H1 (cell line): ENCODE data around the gene YARS2. TPM values are rescaled to one million over a fixed set of nuclear protein-coding genes. Genes with fewer than 3 reads are reported as not detected.

Experiments used
- CTCF ChIA-PET: fragments of 300-600 bp; sonication (Branson Sonifier 250); formaldehyde crosslinking; loops from one replicate; lab custom pipeline; 2021; ENCODE audit not compliant: partially characterized antibody; lab: Charles Lee
- POLR2A ChIA-PET: fragments of 300-600 bp; sonication (Branson Sonifier 250); formaldehyde crosslinking; loops from one replicate; lab custom pipeline; 2021; ENCODE audit warnings: inconsistent platforms; ENCODE audit not compliant: partially characterized antibody; lab: Charles Lee
- DNase-seq, 2 experiments: peaks; one replicate each; pipeline versions ENCODE4 v3.0.0 to v3.0.0-alpha.2; 2010 to 2022; ENCODE audit warnings: low spot score in 2 of 2, low read depth in 1 of 2, mixed read lengths in 1 of 2
- FAIRE-seq: peaks from 2 replicates; lab custom pipeline; 2011; peaks lifted over from hg19 to GRCh38; lab: Jason Lieb, UNC
- H2AFZ ChIP-seq: 2 replicates; pipeline ENCODE4 v1.8.1; 2012; ENCODE audit warnings: low read length, inconsistent platforms
- H2AK5ac ChIP-seq: 2 replicates; pipeline ENCODE4 v1.6.1; 2013; ENCODE audit warnings: low read depth, low read length
- H2BK120ac ChIP-seq: replicated peaks from 2 replicates; pipeline ENCODE3; 2013; ENCODE audit warnings: low read depth, low read length, inconsistent platforms
- H2BK12ac ChIP-seq: 2 replicates; pipeline ENCODE4 v1.6.1; 2013; ENCODE audit warnings: low read depth, low read length
- H2BK15ac ChIP-seq: 2 replicates; pipeline ENCODE4 v1.6.1; 2013; ENCODE audit warnings: low read length
- H2BK20ac ChIP-seq: 2 replicates; pipeline ENCODE4 v1.6.1; 2013; ENCODE audit warnings: low read length
- H2BK5ac ChIP-seq: 2 replicates; pipeline ENCODE4 v1.6.1; 2013; ENCODE audit warnings: low read depth, low read length
- H3K14ac ChIP-seq: 2 replicates; pipeline ENCODE4 v1.6.1; 2013; ENCODE audit warnings: inconsistent platforms; ENCODE audit not compliant: insufficient read length
- H3K18ac ChIP-seq: 2 replicates; pipeline ENCODE4 v1.6.1; 2013; ENCODE audit warnings: low read length; ENCODE audit errors: extremely low read depth
- H3K23ac ChIP-seq: 2 replicates; pipeline ENCODE4 v1.6.1; 2013; ENCODE audit warnings: inconsistent platforms; ENCODE audit not compliant: insufficient read length
- H3K23me2 ChIP-seq: 2 replicates; pipeline ENCODE4 v1.6.1; 2013; ENCODE audit warnings: low read depth, low read length
- H3K27ac ChIP-seq: 2 replicates; pipeline ENCODE4 v1.6.1; 2011; ENCODE audit warnings: low read depth, low read length, inconsistent platforms
- H3K27me3 ChIP-seq, 4 experiments: replicated peaks in 1 of 4; 1 replicate in 1 of 4; 2 replicates in 3 of 4; pipeline versions ENCODE4 v1.6.1 to v1.8.1; 2011 to 2013; ENCODE audit warnings: low read length in 3 of 4, mild to moderate bottlenecking in 3 of 4, inconsistent platforms in 2 of 4, mixed read lengths in 2 of 4, moderate library complexity in 1 of 4; ENCODE audit not compliant: control insufficient read depth in 3 of 4, insufficient read depth in 3 of 4; ENCODE audit errors: extremely low read depth in 1 of 4
- H3K36me3 ChIP-seq, 4 experiments: 2 replicates each; pipeline versions ENCODE4 v1.6.1 to v1.8.1; 2011 to 2013; ENCODE audit warnings: mild to moderate bottlenecking in 4 of 4, low read length in 3 of 4, moderate library complexity in 2 of 4, control low read depth in 1 of 4, inconsistent platforms in 1 of 4; ENCODE audit not compliant: insufficient read depth in 4 of 4, control insufficient read depth in 2 of 4
- H3K4ac ChIP-seq: replicated peaks from 2 replicates; pipeline ENCODE3; 2013; ENCODE audit warnings: low read length, low read depth, mixed read lengths, inconsistent platforms; ENCODE audit not compliant: insufficient read length
- H3K4me1 ChIP-seq, 4 experiments: replicated peaks in 1 of 4; 1 replicate in 1 of 4; 2 replicates in 3 of 4; pipeline versions ENCODE4 v1.6.1 to v1.8.1; 2011 to 2013; ENCODE audit warnings: low read length in 3 of 4, inconsistent platforms in 2 of 4, mixed read lengths in 1 of 4; ENCODE audit not compliant: insufficient read depth in 4 of 4, control insufficient read depth in 3 of 4
- H3K4me2 ChIP-seq, 2 experiments: 2 replicates each; pipeline versions ENCODE4 v1.6.1 to v1.8.1; 2011 to 2013; ENCODE audit warnings: low read depth in 2 of 2, low read length in 2 of 2, control low read depth in 1 of 2, inconsistent platforms in 1 of 2, mild to moderate bottlenecking in 1 of 2; ENCODE audit not compliant: insufficient read depth in 1 of 2
- H3K4me3 ChIP-seq, 4 experiments: fragments of 200-600, 300-600 bp in 1 of 4; sonication (generic), shearing (Covaris generic), sonication (Bioruptor Twin) in 1 of 4; 2 replicates each; pipeline versions ENCODE4 v1.5.1 to v1.8.1; 2011 to 2016; ENCODE audit warnings: low read length in 4 of 4, low read depth in 3 of 4, control low read depth in 2 of 4, inconsistent platforms in 2 of 4, mild to moderate bottlenecking in 2 of 4, mixed read lengths in 1 of 4, moderate library complexity in 1 of 4; ENCODE audit not compliant: insufficient read depth in 2 of 4; ENCODE audit errors: extremely low read depth in 1 of 4
- H3K56ac ChIP-seq: replicated peaks from 2 replicates; pipeline ENCODE3; 2013; ENCODE audit warnings: low read depth, mild to moderate bottlenecking, mixed read lengths, low read length, inconsistent platforms; ENCODE audit not compliant: insufficient read length
- H3K79me1 ChIP-seq: 2 replicates; pipeline ENCODE4 v1.6.1; 2013; ENCODE audit warnings: low read depth, low read length, control low read depth
- H3K79me2 ChIP-seq, 2 experiments: 2 replicates each; pipeline versions ENCODE4 v1.6.1 to v1.8.1; 2012 to 2013; ENCODE audit warnings: low read length in 2 of 2, mild to moderate bottlenecking in 2 of 2, inconsistent platforms in 1 of 2; ENCODE audit not compliant: insufficient read depth in 2 of 2, control insufficient read depth in 1 of 2
- H3K9ac ChIP-seq, 4 experiments: replicated peaks in 1 of 4; 1 replicate in 1 of 4; 2 replicates in 3 of 4; pipeline versions ENCODE4 v1.6.1 to v1.8.1; 2011 to 2013; ENCODE audit warnings: low read depth in 3 of 4, low read length in 3 of 4, control low read depth in 2 of 4, mild to moderate bottlenecking in 2 of 4, moderate library complexity in 2 of 4, inconsistent platforms in 1 of 4; ENCODE audit errors: extremely low read depth in 1 of 4
- H3K9me3 ChIP-seq, 2 experiments: 2 replicates each; pipeline versions ENCODE4 v1.6.1 to v1.8.1; 2012 to 2013; ENCODE audit warnings: mild to moderate bottlenecking in 2 of 2, moderate library complexity in 2 of 2, control low read depth in 1 of 2, inconsistent platforms in 1 of 2, low read depth in 1 of 2, low read length in 1 of 2, mixed read lengths in 1 of 2; ENCODE audit not compliant: insufficient read depth in 2 of 2
- H4K20me1 ChIP-seq, 2 experiments: replicated peaks in 1 of 2; 2 replicates each; pipeline versions ENCODE3 to v1.8.1; 2011 to 2013; ENCODE audit warnings: inconsistent platforms in 2 of 2, low read length in 2 of 2, mild to moderate bottlenecking in 1 of 2; ENCODE audit not compliant: insufficient read depth in 2 of 2, control insufficient read depth in 1 of 2
- H4K5ac ChIP-seq: 2 replicates; pipeline ENCODE4 v1.6.1; 2013; ENCODE audit warnings: low read length, low read depth, mixed read lengths, inconsistent platforms; ENCODE audit not compliant: insufficient read length
- H4K8ac ChIP-seq: 2 replicates; pipeline ENCODE4 v1.8.0; 2013; ENCODE audit warnings: mild to moderate bottlenecking, moderate library complexity, low read length, inconsistent platforms; ENCODE audit not compliant: insufficient read depth; ENCODE audit errors: extremely low read depth
- H4K91ac ChIP-seq: replicated peaks from 2 replicates; pipeline ENCODE3; 2013; ENCODE audit warnings: low read length, mixed read lengths, inconsistent platforms; ENCODE audit not compliant: insufficient read length
- WGBS, 2 experiments: shearing (Covaris generic) in 1 of 2; methylation state at CpG; one replicate each; pipeline versions ENCODE4 v1.1.6 to v1.1.7; 2013 to 2015; ENCODE audit warnings: low lambda C conversion rate in 2 of 2, mixed read lengths in 2 of 2, inconsistent platforms in 1 of 2, low coverage in 1 of 2, missing lambda C conversion rate in 1 of 2; ENCODE audit not compliant: insufficient replicate concordance in 2 of 2, insufficient coverage in 1 of 2, insufficient read length in 1 of 2; ENCODE audit errors: extremely low coverage in 1 of 2, missing lambda C conversion rate in 1 of 2; 5-methylcytosine and 5-hydroxymethylcytosine counted together
- polyA plus RNA-seq, 7 experiments: library from polyadenylated mRNA; depleted of rRNA in 3 of 7; stranded (reverse) in 5 of 7; unstranded in 2 of 7; fragments of >200 nt in 5 of 7; fragments of 200-250 nt in 2 of 7; gene quantifications; 1 replicate in 5 of 7; 2 replicates in 1 of 7; 4 replicates in 1 of 7; pipeline versions ENCODE4 v1.2.1 to v1.2.3, GENCODE V29; 2011 to 2013; ENCODE audit warnings: missing spikeins in 2 of 7, mixed read lengths in 2 of 7
- total RNA-seq: library from RNA; stranded (reverse); fragmentation: NEBNext Ultra II Directional; extraction: Animal tissue kit (Norgen Biotek cat#: 25700); gene quantifications from 2 replicates; pipeline ENCODE4 v1.2.1, GENCODE V29; 2021

Gene YARS2
- total and polyA plus RNA-seq, 2 of the 8 experiments (the other 6 are each of a cell fraction or from before 2014, with no cell fraction given), result 29.9 to 41.4 TPM

DNA sequence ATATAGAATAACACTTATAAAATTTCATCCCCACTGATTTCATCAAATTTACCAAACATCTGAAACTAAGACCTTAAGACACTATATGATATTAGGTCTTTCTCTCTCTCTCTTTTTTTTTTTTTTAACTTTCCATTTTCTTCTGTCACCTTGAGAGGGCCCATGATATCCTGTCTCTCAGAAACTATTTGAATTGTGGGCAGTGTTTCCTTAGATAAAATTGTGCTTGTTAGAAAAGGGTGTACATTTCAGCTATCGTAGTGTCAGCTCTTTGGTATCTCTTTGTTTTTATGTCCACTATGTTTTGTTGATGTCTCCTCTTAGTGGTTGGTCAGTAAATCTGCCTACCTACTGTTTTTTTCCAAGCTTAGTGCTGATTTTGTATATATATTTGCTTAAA lies 52.8 kb downstream of the YARS2 start:
- Histone ChIP-seq H2AK5ac (no peak overlapping the region), H3K9ac (no peak overlapping the region)
- POLR2A ChIA-PET, result interaction anchor here (1.0 to 1.1 kb wide), 2 partner anchors 24 to 53 kb away, joined by 3 read pairs; partner anchors contain the start of genes DNM1L and YARS2

More for the DNA sequence above, 52.8 kb downstream of the YARS2 start:
- Histone ChIP-seq H4K20me1 (no peaks in the 10 kb centered on the region), H3K27me3 (no peaks in the 10 kb centered on the region), H3K27ac (no peak overlapping the region), H3K56ac (no peak overlapping the region), H3K79me1 (no peaks in the 10 kb centered on the region), H3K79me2 (peaks cover 0 to 19% of the 10 kb centered on the region in 2 experiments; a peak in 2 of 4 replicates), H3K23ac (no peak overlapping the region), H3K14ac (no peak overlapping the region), H3K23me2 (no peaks in the 10 kb centered on the region), H2BK12ac (no peak overlapping the region), H4K8ac (no peak overlapping the region), H3K4me1 (no peaks in the 10 kb centered on the region), H4K5ac (no peak overlapping the region), H3K36me3 (peaks cover 0 to 17% (median 2%) of the 10 kb centered on the region in 4 experiments; a peak in 2 of 8 replicates), H2BK5ac (no peak overlapping the region), H2BK120ac (no peak overlapping the region), H3K4me3 (no peak overlapping the region), H3K4ac (no peak overlapping the region), H3K9me3 (no peaks in the 10 kb centered on the region), H2BK15ac (no peak overlapping the region), H2BK20ac (no peak overlapping the region), H4K91ac (no peak overlapping the region), H3K18ac (no peak overlapping the region), H2AFZ (no peak overlapping the region), H3K4me2 (no peak overlapping the region)
- 95% methylated on average over 1 of the region's 1 CpG; no CpG with 5 or more reads in 1 of the 2 experiments for WGBS, 2 experiments
- CTCF ChIA-PET, result interaction anchor here (0.8 kb wide), 1 partner anchor 1021 kb away, joined by 3 read pairs; no protein-coding TSS in a partner anchor
- DNase-seq (no peak), FAIRE-seq (no peak)
